HepG2 (cell line): Measurements from ENCODE around the gene CELSR2. TPM values are rescaled to one million over a fixed set of nuclear protein-coding genes. Genes with fewer than 3 reads are reported as not detected.

Experiments
- AGO1 ChIP-seq: fragments of 200-400 bp; formaldehyde crosslinking; IDR thresholded peaks from 2 replicates; pipeline ENCODE4 v1.6.1; 2017; ENCODE audit warnings: mild to moderate bottlenecking, low read depth, low read length, moderate library complexity; ENCODE audit not compliant: poor library complexity, severe bottlenecking
- ARNT ChIP-seq: fragments of 450-650 bp; IDR thresholded peaks from 2 replicates; pipeline ENCODE4 v1.6.1; 2017
- CERS6 ChIP-seq: sonication (generic); formaldehyde crosslinking; IDR thresholded peaks from 2 replicates; pipeline ENCODE4 v1.5.0; 2020; ENCODE audit warnings: missing genetic modification reagents
- CREM ChIP-seq, 2 experiments: sonication (generic) in 1 of 2; formaldehyde crosslinking in 1 of 2; IDR thresholded peaks; 2 replicates each; pipeline versions ENCODE4 v1.4.0 to v1.6.1; 2016 to 2020; ENCODE audit warnings: antibody characterized with exemption in 1 of 2, mild to moderate bottlenecking in 1 of 2, missing genetic modification reagents in 1 of 2
- ESRRA ChIP-seq: sonication (generic); formaldehyde crosslinking; IDR thresholded peaks from 2 replicates; pipeline ENCODE4 v1.5.1; 2020; ENCODE audit warnings: mild to moderate bottlenecking, low read depth, missing genetic modification reagents
- FOXO4 ChIP-seq: sonication (generic); formaldehyde crosslinking; conservative IDR thresholded peaks from 2 replicates; pipeline ENCODE4 v1.8.1; 2023; ENCODE audit warnings: missing genetic modification reagents
- MXI1 ChIP-seq: IDR thresholded peaks from 3 replicates; pipeline ENCODE4 v1.6.1; 2012; ENCODE audit warnings: low read depth, low read length, inconsistent platforms, borderline replicate concordance
- NAIF1 ChIP-seq: sonication (generic); formaldehyde crosslinking; IDR thresholded peaks from 2 replicates; pipeline ENCODE4 v1.5.0; 2020; ENCODE audit warnings: mild to moderate bottlenecking, missing genetic modification reagents, borderline replicate concordance
- PHF20 ChIP-seq: sonication (generic); formaldehyde crosslinking; IDR thresholded peaks from 2 replicates; pipeline ENCODE4 v1.5.0; 2020; ENCODE audit warnings: mild to moderate bottlenecking, missing genetic modification reagents
- PRDM4 ChIP-seq: sonication (generic); formaldehyde crosslinking; IDR thresholded peaks from 2 replicates; pipeline ENCODE4 v1.9.0; 2021; ENCODE audit warnings: missing genetic modification reagents, borderline replicate concordance
- SATB2 ChIP-seq: sonication (generic); formaldehyde crosslinking; IDR thresholded peaks from 2 replicates; pipeline ENCODE4 v1.5.0; 2020; ENCODE audit warnings: missing genetic modification reagents
- SNRNP70 ChIP-seq: fragments of 200-400 bp; formaldehyde crosslinking; IDR thresholded peaks from 2 replicates; pipeline ENCODE4 v1.6.1; 2017; ENCODE audit warnings: mild to moderate bottlenecking, low read depth, low read length, moderate library complexity
- SP4 ChIP-seq: sonication (generic); formaldehyde crosslinking; IDR thresholded peaks from 2 replicates; pipeline ENCODE4 v1.8.1; 2023; ENCODE audit warnings: mild to moderate bottlenecking, missing genetic modification reagents
- ZFP90 ChIP-seq: sonication (generic); formaldehyde crosslinking; IDR thresholded peaks from 2 replicates; pipeline ENCODE4 v1.8.0; 2022; ENCODE audit warnings: missing genetic modification reagents, mild to moderate bottlenecking, inconsistent platforms, borderline replicate concordance
- ZNF329 ChIP-seq: sonication (generic); formaldehyde crosslinking; IDR thresholded peaks from 2 replicates; pipeline ENCODE4 v1.9.0; 2021; ENCODE audit warnings: low read depth, mild to moderate bottlenecking, missing genetic modification reagents
- ZNF609 ChIP-seq: sonication (generic); formaldehyde crosslinking; IDR thresholded peaks from 2 replicates; pipeline ENCODE4 v1.4.0; 2020; ENCODE audit warnings: mild to moderate bottlenecking, missing genetic modification reagents, borderline replicate concordance
- ZNF644 ChIP-seq: IDR thresholded peaks from 2 replicates; pipeline ENCODE4 v1.6.1; 2016; ENCODE audit warnings: low read depth
- ZNF703 ChIP-seq: sonication (generic); formaldehyde crosslinking; IDR thresholded peaks from 2 replicates; pipeline ENCODE4 v1.5.1; 2020; ENCODE audit warnings: missing genetic modification reagents, mild to moderate bottlenecking, moderate library complexity, borderline replicate concordance
- ZNF737 ChIP-seq: sonication (generic); formaldehyde crosslinking; IDR thresholded peaks from 2 replicates; pipeline ENCODE4 v1.5.0; 2020; ENCODE audit warnings: missing genetic modification reagents, mild to moderate bottlenecking, borderline replicate concordance
- polyA plus RNA-seq, 8 experiments: library from polyadenylated mRNA; depleted of rRNA in 3 of 8; stranded (reverse) in 7 of 8; unstranded in 1 of 8; fragments of >200 nt; fragmentation: Illumina TruSeq in 4 of 8; extraction: Trizol in 4 of 8; gene quantifications; 2 replicates each; pipeline versions ENCODE4 v1.2.1 to v1.2.3, GENCODE V29; 2011 to 2016; ENCODE audit warnings: low read depth in 4 of 8, missing spikeins in 1 of 8, mixed read lengths in 1 of 8; ENCODE audit not compliant: insufficient read depth in 1 of 8
- total RNA-seq, 5 experiments: library from RNA; depleted of rRNA; stranded (reverse); fragments of >200 nt; fragmentation: Illumina TruSeq; extraction: Trizol; gene quantifications; 2 replicates each; pipeline ENCODE4 v1.2.3, GENCODE V29; 2016; ENCODE audit warnings: low read depth in 1 of 5

The CELSR2 gene
- total and polyA plus RNA-seq, 2 of the 13 experiments (the other 11 are each of a cell fraction or from before 2014, with no cell fraction given) = 4.0 to 6.6 TPM

- TF ChIP-seq ZNF609 = no peak
- peak; percentile 58; the same call in 1 of the 2 replicates for TF ChIP-seq ZFP90 (CRISPR knock-in tag)
- no peak for TF ChIP-seq CREM (IDR thresholded peaks at IDR 0.05)
- TF ChIP-seq CREM (CRISPR knock-in tag; IDR thresholded peaks at IDR 0.05) = no peak
- no peak for TF ChIP-seq FOXO4 (CRISPR knock-in tag)
- 0 out of 2 replicates have a peak, but pooled peaks have one; percentile 62 for TF ChIP-seq ESRRA (CRISPR knock-in tag)
- TF ChIP-seq ZNF644 (CRISPR knock-in tag) = peak; percentile 70; the same call in 1 of the 2 replicates
- no peak for TF ChIP-seq ZNF737 (CRISPR knock-in tag)
- no peak for TF ChIP-seq ARNT
- no peak for TF ChIP-seq ZNF329 (CRISPR knock-in tag)
- peak; percentile 63; the same call in 1 of the 2 replicates for TF ChIP-seq SP4 (CRISPR knock-in tag)
- no peak for TF ChIP-seq SNRNP70
- TF ChIP-seq CERS6 (CRISPR knock-in tag) = no peak
- TF ChIP-seq PRDM4 (CRISPR knock-in tag) = no peak
- no peak for TF ChIP-seq ZNF703 (CRISPR knock-in tag)
- TF ChIP-seq SATB2 = no peak
- no peak for TF ChIP-seq PHF20
- TF ChIP-seq MXI1 = peak; percentile 40; the same call in 1 of the 3 replicates
- TF ChIP-seq NAIF1 (CRISPR knock-in tag) = no peak
- TF ChIP-seq AGO1 = no peak
Observed at GRCh38 chr1:109277434-109278204, 28.3 kb downstream of the CELSR2 start (continued).
